GF-D8 (cell line): ENCODE data around the gene OR4C12.
"Not testable (repeated sequence)": the region's sequence is repeated elsewhere in the genome, so short reads cannot be mapped to it uniquely, and the experiment has no call there.

Experiments used
- DNase-seq: peaks from one replicate; lab custom pipeline; 2025; lab: John Stamatoyannopoulos, UW

Gene OR4C12

GRCh38 chr11:49982435-49982834 lies at the start of gene OR4C12:
TSS of gene OR4C12 (minus strand) at chr11:49982535. CDS start at chr11:49982501, 34 bp downstream.
- not testable (repeated sequence) for DNase-seq

GRCh38 chr11:50030193-50030592 lies 47.9 kb upstream of the OR4C12 start:
- no peak for DNase-seq

GRCh38 chr11:49995565-49995964 lies 13.2 kb upstream of the OR4C12 start:
- no peak for DNase-seq

GRCh38 chr11:49973439-49973838 lies 8.9 kb downstream of the OR4C12 start:
- DNase-seq = not testable (repeated sequence)

GRCh38 chr11:49952091-49952490 lies 30.2 kb downstream of the OR4C12 start, which contains the start of gene OR4C13:
TSS of gene OR4C13 (plus strand) at chr11:49952391. CDS start at chr11:49952423, 32 bp downstream.
- DNase-seq = no peak

- DNase-seq = not testable (repeated sequence)
Observed at GRCh38 chr11:49948701-49949100, 33.6 kb downstream of the OR4C12 start.
